ENCODE measurements around the gene RNF125.
A peak's percentile ranks its signal among the peaks of the same experiment; 100 is the strongest.

The RNF125 gene

DNA sequence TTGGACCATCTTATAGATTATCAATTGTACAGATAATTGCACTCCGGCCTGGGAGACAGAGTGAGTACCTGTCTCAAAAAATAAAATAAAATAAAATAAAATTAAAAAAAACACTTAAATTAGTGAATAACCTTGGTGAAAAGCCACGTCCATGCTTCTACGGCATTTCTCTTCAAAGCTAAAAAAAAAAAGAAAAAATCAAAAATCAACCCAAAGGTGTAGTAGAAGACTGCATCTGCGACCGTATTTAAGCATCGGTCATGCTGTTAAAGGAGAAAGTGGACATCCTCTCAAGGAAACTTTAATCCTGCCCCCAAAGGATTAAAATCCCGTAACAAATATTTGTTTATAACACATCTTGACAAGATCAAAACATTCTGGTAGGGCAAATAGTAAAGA is 72.7 kb downstream of the RNF125 start:
- no peak for DNase-seq (ENCODE audit: low spot score)

DNA sequence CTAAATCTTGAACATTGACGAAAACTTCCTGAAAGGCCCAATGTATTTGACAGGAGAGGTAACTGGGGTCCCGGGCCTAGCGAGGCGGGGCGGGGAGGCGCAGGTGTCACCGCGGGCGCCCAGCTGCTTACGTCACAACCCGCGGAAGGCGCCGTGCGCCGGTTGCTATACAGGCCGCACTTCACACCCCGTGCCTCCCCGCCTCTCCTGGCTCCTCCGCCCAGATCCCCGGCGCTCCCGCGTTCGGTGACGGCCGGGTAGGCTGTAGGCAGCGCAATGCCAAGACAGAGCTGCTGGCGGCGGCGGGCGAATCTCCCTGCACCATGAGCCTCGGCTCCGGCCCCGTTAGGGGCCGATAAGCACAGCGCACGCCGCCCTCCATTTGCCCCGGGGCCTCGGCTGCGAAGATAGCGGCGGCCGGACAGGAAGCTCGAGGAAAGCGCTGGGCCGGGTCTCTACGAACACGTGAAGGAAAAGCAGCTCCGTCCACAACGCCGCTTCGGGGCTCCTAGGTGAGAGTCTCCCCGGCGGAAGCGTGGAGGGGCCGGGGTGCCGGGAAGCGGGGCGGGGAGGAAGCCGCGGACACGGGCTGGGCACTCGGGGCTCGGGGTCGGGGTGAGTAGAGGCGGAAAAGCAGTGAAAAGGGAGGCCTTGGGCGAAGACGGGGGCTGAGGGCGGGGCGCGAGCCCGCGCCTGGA is 73.2 kb downstream of the RNF125 start, which contains the start of gene RNF138:
TSS of gene RNF138 (plus strand) at position 151 of the 698 bp plus-strand sequence. CDS start 903 bp downstream, outside the sequence.
- DNase-seq (ENCODE audit: low spot score), result peak; percentile 75

DNA sequence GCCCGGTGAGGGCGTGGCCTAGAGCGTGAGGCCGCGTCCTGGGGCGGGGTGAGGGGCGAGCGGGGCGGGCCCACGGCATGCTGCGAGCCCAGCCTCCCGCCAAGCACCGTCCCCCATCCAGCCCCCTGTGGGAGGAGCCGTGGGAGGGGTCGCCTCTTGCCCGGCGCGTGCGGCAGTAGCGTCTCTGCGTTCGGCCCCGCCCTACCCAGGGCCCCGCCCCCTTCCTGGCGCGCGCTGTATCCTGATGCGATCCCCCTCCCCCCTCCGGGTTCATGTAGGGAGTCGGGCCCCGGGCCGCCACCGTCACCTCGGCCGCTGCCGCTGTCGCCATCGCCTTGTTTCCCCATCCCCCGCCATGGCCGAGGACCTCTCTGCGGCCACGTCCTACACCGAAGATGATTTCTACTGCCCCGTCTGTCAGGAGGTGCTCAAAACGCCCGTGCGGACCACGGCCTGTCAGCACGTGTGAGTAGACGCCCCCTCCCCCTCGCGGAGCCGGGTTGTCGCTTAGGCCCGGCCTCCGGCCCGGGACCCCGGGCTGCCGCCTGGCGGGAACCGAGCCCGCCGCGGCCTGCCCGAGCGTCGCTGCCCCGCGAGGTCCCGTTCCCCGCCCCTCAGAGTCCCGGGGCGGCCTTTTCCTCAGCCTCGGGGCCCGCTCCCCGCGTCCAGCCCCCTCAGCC is 73.9 kb downstream of the RNF125 start:
- DNase-seq (ENCODE audit: low spot score), result peak; percentile 99

DNA sequence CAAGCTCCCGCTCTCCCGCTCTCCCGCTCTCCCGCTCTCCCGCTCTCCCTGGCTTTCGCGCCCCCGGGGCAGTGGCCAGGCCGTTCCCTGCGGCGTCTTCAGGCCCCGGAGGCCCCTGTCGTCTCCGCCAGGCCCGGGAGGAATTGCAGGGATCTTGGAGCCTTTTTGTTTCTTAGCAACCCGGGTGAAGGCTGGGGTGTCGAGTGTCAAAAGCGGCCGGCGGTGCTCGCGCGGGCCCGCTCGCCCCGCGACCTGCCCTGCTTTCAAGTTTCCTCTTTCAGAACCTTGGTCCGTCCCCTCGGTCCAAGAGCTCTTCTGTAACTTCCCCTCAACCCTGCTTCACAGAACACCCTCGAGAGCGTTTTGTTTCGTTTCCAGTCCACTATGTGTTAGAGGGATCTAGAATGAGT is 74.5 kb downstream of the RNF125 start:
- DNase-seq (ENCODE audit: low spot score), result peak; percentile 60

DNA sequence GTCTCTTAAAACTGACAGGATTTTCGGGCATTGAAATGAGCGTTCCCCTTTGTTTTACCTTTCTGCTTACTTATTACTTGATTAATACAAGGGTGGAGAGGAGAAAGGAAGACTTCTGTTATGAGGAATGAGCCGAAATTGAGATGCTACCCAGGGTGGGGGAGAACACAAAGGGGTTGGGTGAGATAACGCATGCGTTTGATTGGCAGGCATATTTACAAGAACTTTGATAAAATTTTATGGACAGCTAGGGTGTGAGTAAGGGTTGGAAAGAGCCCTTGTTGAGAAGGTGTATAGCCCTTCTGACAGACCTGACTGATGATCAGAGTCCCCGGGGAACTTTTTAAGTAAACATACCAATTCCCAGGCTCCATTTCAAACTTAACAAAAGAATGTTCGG is 74.9 kb downstream of the RNF125 start:
- peak; percentile 11 for DNase-seq (ENCODE audit: low spot score)

DNA sequence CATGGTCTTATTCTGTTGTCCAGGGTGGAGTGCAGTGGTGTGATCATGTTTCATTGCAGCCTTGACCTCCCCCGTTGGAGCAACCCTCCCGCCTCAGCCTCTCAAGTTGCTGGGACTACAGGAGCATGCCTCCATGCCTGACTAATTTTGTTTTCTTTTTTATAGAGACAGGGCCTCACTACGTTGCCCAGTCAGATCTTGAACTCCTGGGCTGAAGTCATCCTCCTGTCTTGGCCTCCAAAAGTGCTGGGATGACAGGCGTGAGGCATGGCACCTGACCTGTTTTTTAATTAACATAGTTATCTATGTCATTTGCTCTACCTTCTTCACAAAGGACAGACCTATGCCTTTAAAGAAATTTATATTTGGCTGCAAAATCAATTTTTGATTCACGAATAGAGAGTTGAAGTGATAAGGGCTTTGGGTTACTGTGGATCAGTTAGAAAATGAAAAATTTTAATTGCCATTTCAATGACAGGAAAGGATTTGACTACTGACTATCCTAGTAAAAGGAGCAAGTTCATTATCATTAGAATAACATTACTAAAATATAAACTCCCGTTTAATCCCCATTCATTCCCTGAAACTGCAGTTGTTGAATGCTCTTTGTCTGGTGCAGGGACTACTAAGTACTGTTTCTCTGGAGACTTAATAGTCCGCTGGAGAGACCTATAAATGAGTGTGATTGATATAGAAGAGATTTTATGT is 76.7 kb downstream of the RNF125 start:
- no peak for DNase-seq (ENCODE audit: low spot score)

DNA sequence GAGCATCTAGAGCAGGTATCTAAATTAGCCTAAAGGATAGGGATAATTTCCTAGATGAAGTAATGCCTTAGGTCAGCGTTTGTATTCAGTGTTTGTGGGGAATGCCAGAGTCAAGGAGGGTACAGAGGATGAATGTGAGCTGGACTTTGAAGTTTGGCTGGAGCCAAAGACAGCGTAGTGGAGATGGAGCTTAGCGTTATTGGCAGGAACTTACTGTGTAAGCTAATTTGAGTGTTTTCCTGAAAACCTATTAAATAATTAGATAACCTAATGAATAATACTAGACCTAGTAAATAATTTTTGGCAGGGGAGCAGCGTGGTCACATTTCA is 77.2 kb downstream of the RNF125 start:
- DNase-seq (ENCODE audit: low spot score), result no peak

DNA sequence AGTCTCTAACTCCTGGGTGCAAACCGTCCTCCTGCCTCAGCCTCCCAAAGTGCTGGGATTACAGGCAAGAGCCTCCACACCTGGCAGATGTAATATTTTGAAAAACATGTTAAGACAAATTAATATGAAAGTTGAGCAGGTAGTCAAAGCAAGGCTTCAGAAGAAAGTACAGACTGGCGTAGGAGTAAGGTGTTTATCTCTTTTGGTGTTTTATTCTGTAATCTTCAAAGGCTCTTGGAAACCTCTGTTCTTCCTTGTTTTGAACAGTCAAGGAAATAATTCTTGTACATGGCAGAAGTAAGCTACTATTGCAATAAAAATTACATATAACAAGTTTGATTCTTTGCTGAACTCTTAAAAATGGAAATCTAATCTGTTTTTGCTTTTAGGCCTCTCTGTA is 78.3 kb downstream of the RNF125 start:
- no peak for DNase-seq (ENCODE audit: low spot score)

DNA sequence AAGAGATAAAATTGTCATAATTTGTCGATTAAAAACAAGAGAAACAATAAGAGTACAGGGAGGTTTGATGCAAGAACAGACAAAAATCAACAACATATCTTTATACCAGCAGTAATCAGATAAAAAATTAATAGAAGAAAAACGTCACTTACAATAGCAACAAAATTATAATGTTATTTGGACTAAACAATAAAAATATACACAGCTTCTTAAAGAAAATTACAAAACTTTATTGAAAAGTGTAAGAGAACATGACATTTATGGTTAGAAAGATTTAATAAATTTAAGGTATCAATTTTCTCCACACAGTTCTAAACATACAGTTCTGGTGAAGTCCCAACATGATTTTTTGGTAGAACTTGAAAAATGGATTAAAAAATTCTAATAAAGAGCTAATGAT is 85.9 kb downstream of the RNF125 start:
- DNase-seq (ENCODE audit: low spot score), result no peak

DNA sequence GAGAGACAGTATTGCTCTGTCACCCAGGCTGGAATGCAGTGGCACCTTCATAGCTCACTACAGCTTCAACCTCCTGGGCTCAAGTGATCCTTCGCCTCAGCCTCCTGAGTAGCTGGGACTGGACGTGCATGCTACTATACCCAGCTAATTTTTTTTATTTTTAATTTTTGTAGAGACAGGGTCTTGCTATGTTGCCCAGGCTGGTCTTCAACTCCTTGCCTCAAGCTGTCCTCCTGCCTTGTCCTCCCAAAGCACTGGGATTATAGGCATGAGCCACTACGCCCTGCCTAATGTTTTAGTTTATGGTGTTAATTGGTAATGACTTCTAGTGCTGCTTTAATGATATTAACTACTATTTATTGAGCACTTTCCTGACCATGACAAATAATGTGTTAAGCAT is 91.4 kb downstream of the RNF125 start:
- no peak for DNase-seq (ENCODE audit: low spot score)

DNA sequence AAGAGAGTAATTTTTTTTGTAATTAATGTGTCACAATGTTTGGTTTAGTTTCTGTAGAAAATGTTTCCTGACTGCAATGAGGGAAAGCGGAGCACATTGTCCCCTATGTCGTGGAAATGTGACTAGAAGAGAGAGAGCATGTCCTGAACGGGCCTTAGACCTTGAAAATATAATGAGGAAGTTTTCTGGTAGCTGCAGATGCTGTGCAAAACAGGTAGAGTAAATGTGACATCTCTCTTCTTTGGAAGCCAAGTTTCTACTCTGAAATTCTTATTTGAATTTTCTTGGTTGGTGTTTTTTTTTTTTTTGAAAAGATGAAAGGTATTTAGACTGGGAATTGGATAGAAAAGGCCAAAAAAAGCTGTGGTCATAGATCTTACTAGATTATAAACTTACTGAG is 93.1 kb downstream of the RNF125 start:
- DNase-seq (ENCODE audit: low spot score), result no peak

DNA sequence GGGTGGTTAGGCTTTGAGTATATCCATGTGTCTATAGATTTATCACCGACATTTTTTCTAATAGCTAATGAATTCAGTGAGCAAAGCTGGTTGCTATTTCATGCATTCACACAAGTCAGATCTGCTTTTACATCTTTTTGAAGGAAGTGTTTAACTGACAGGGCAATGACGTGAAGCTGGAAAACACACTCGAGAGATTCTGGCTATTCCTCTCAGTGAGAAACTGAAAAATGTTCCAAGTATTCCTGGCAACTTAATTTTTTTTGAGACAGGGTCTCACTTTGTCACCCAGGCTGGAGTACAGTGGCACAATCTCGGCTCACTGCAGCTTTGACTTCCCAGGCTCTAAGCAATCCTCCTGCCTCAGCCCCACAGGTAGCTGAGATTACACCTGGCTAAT is 94.2 kb downstream of the RNF125 start:
- no peak for DNase-seq (ENCODE audit: low spot score)

DNA sequence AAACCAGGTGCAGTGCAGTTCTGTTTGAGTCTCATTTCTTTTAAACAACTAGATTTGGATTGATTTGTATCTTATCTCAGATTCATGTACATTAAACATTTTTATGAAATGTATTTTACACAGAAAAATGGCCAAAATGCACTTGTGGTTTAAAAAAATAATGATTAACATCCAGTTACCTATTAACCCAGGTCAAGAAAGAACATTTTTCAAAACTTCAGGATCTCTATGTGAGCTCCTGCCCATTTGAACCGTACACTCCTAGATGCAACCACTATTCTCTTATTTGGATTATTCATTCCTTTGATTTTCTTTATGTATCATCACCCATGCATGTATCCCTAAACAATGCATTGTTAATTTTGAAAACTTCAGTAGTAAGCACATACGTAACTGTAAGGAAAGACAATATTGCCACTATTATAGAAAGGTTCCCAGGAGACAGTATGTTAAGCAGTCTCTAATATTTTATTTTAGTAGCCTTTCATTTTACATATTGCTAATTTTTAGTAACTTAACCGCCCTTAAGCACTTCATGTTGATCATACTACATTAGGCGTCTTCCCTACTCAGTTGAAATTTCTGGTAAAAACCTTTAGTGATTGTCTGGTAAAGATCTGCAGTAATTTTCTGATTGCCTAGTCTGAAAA is 95.8 kb downstream of the RNF125 start:
- DNase-seq (ENCODE audit: low spot score), result no peak

DNA sequence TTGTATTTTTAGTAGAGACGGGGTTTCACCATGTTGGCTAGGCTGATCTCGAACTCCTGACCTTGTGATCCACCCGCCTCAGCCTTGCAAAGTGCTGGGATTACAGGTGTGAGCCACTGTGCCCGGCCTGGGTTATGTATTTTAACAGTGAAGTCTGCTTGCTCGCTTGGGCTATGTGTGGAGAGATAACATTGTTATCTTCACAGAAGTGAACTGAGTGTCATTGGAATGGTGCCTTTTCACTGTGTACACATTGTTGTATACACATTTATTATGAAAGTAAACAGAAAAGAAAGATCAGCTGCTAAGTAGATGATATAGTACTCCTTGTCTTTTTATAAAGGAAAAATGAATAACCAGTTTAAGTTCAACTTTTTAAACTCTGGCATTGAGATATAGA is 103.4 kb downstream of the RNF125 start:
- DNase-seq (ENCODE audit: low spot score), result no peak
